ENCODE measurements around the gene GNPTG.

The GNPTG gene

DNA sequence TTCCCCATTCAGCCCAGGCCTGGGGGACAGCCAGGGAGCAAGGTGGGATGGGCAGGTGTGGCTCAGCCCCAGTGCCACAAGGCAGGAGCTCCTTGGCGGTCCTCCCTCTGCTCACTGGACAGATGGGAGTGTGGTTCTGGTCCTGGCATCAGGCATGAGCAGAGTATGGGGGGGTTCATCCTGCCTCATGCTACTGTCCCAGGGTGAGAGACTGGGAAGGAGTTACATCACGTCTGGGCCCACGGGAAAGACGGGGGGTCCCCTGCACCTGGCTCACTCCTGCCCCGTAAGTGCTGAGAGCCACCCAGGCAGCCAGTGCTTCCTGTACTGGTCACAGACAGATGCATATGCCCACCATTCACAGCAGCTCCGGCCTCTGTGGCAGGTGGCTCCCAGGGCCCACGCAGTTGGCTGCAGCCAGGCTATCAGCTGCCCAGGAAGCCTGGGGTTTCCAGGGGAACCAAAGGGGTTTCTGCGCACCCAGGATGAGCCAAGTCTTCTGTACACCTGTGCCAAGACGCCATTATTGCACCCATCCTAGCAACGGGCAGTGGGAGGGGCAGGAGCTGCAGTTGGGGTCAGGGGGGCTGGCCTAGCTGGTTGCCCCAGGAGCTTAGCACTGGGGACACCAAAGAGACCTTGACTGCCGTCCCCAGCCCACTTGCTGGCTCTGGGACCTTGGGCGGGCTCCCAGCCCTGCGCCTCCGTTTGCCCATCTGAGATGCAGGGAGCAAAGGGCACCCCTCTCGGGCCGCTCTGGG is 16.3 kb upstream of the GNPTG start:
- no peak for DNase-seq

DNA sequence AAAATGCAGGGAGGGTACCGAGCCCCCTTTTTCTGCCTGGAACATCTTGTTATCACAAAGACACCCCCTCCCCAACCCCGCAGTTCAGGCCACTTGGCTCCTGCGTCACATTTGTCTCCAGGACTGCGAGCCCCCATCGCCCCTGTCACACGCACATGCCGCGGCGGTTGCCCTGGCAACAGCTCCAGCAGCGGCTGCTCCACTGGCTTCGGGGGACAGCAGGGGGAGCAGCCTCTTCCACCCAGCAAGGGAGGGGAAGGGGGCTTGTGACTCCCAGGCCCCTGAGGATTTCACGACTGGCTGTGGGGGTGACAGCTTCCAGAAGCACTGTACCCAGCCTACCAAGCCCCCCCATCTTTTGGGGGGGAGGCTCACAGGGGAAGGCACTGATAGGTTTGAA is 15.7 kb upstream of the GNPTG start:
- no peak for DNase-seq

DNA sequence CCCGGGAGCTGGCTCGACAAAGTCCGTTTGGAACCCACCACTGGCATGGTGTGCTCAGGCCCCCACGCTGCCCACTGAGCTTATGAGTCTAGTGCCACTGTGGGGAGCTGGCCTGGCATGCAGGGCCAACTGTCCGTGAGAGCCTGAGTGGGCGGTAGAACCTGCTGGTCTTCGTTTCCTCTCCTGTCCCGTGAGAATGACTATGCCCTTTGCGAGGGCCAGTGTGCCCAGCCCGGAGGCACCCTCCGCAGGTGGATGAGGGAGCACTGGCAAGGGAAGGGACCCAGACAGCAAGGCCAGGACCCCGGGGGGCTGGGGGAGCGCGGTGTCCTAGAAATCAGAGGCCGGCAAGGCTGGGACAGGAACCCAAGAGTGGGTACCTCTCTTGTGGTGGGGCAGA is 15.1 kb upstream of the GNPTG start:
- no peak for DNase-seq

DNA sequence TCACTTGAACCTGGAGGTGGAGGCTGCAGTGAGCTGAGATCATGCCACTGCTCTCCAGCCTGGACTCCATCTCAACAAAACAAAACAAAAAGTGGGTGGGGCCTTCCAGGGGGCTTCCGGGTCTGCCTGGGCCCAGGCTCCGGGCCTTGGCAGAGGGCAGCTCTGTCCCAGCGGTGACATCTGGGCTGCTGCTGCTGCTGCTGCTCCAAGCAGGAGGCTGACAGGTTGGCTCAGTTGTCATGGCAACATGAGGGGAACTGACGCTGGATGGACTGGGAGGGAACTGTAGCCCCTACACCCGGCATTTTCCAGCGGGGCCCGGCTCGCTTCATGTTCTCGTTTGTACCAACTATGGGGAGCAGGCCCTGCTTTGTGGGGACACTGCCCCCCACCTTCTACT is 14.2 kb upstream of the GNPTG start:
- no peak for DNase-seq

DNA sequence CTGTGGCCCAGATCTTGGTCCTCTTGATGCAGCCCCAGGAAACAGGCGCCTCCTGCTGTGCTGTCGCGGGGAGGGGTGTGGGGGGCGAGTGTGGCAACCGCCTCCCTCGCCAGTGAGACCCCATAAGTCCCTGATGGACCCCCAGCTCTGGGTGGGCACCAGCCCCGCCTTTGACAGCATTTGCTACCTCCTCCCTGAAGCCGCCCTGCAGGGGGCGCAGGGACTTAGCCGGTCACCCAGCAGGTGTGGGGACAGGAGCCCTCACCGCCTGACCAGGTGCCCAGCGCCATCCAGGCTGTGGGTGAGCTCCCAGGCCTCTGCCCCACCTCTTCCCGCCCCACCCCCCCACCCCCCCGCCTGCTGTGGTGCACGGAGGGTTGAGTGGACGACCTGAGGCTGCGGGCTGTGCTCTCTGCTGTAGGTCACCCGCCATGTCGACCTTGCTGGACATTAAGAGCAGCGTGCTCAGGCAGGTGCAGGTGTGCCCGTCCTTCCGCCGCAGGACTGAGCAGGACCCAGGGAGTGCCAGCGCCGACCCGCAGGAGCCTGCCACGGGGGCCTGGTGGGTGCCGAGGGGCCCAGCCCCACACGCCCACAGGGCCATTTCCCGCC is 13.5 kb upstream of the GNPTG start:
- DNase-seq = no peak

DNA sequence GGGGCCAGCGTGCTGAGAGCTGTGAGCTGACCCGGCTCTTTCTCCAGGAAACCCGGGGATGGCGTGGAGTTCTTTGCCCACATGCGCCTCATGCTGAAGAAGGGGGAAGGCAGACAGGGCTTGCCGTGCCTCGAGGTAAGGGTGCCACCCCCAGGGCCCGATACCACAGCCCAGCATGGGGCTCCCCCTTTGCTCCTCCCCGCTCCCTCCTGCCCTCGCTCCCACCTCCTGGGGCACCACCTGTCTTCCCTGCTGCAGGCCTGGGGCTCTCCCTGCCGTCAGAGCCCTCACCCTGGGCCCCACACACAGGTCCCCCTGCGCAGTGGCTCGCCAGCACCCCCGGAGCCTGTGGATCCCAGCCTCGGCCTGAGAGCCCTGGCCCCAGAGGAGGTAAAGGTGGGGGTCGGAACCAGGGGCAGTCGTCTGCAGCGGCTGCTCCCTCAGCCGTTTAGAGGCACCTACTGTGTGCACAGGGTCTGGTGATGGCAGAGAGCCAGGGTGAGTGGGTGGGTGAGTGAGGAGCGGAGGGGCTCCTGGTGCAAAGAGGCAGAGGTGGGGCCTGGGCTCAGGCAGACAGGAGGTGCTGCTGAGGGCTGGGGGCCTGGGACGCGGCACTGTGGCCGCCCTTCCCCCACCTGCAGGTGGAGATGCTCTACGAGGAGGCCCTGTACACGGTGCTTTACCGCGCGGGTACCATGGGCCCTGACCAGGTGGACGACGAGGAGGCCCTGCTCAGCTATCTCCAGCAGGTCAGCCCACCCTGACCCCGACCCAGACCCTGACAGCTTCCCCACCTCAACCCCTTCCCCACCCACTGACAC is 12.7 kb upstream of the GNPTG start:
- no peak for DNase-seq

DNA sequence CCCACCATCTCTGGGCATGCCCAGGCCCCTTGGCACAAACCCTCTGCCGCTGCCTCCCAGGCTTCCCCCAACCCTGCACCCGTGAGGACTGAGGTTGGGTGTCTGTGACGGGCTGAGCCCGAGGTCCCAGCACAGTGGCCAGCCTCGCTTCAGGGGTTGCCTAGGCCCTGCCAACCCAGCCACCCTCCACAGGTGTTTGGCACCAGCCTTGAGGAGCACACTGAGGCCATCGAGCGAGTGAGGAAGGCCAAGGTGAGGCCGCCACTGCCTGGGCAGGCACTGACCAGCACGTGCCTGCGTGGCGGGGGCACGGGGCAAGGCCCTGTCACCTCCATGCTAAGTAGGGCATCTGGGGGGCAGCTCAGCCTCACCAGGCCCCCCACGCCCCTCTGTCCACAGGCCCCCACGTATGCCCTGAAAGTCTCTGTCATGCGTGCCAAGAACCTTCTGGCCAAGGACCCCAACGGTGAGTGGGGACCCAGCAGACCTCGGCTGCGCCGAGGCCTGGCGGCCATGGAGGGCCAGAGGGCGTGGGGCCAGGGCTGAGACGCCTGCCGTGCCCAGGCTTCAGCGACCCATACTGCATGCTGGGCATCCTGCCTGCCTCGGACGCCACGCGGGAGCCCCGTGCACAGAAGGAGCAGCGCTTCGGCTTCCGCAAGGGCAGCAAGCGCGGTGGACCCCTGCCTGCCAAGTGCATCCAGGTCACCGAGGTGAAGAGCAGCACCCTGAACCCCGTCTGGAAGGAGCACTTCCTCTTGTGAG is 10.8 kb upstream of the GNPTG start:
- no peak for DNase-seq

DNA sequence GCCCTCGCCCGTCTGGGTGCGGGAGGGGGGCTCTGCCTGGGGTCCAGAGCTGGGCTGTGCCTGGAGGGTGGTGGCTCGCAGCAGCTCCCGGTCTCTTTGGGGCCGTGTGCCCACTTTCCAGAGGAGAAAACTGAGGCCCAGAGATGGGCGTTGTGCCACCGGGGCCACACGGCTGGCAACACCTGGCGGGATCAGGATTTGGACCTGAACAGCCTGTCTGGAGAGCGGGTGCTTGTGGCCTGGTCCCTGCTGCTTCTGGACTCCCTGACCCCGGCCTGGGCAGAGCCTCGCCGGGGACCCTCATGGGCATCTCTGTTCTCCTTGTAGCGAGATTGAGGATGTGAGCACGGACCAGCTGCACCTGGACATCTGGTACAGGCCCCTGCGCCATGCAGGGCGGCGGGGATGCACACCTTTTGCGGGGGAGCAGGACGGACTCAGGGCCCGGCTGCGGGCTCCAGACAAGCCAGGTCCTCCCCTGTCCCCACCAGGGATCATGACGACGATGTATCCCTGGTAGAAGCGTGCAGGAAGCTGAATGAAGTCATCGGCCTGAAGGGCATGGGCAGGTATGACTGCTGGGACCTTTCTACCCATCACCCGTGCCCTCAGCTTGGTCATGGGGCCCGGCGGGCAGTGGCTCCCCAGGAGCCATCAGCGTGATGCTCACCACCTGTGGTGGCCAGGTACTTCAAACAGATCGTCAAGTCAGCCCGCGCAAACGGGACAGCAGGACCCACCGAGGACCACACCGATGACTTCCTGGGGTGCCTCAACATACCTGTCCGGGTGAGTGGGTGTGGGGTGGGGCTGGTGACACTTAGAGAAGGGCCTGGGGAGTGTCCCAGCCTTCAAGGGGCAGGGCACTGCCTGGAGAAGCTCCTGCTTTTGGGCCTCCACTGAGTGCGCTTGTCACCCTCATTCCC is 10.0 kb upstream of the GNPTG start:
- no peak for DNase-seq

DNA sequence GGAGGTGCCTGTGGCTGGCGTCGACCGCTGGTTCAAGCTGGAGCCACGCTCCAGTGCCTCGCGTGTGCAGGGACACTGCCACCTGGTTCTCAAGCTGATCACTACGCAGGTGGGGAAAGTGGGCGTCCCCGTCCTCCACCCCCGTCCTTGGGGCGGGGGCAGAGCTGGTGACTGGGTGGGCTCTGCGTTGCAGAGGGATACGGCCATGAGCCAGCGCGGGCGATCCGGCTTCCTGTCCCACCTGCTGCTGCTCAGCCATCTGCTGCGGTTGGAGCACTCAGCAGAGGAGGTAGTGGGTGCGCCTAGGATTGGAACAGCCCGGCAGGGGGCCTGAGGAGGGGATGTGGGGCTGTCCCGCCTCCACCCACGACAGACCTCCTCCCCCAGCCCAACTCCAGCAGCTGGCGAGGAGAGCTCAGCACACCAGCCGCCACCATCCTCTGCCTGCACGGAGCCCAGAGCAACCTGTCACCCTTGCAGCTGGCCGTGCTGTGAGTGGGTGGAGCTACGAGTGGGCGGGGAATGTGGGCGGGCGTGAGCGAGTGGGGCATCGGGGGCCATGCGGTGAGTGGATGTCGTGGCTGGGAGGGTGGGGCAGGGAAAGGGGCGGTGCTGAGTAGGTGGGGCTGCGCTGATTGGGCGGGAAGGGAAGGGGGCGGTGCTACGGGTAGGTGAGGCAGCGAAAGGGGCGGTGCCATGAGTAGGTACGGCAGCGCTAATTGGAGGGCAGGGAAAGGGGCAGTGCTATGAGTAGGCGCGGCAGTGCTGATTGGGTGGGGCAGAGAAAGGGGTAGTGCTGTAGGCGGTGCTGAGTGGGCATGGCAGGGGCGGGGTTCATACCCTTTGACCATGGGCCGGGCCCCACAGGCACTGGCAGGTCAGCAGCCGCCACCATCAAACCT is 9.0 kb upstream of the GNPTG start:
- peak; percentile 99 for DNase-seq

DNA sequence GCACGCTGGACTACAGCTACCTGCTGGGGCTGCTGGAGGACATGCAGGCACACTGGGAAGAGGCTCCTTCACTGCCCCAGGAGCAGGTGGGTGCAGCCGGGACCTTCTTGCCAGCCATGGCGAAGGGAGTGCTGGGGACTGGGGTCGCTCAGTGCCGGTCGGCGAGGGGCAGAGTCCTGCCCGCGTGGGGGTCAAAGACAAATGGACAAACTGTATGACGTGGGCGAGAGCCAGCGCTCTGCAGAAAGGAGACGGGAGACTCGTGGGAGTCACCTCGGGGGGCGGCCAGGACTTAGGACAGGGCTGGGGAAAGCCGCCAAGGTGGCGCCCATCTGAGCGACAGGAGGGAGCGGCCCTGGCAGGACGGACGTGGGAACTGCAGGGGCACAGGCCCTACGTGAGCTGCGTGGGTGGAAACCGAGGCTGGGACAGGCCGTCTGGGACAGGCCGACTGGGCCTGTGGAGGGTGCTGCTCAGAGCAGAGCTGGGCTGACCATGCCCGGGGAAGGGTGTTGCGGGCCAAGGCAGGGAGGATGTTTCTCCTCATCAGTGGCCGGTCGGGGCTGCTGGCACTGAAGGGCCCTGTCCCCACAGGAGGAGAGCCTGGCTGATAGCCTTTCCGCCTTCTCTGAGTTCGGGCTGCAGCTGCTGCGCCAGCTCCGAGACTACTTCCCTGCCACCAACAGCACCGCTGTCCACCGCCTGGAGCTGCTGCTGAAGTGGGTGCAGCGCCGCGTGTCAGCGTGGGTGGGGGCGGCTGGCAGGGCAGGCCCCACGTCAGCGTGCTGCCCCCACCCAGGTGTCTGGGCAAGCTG is 8.1 kb upstream of the GNPTG start:
- DNase-seq = no peak

DNA sequence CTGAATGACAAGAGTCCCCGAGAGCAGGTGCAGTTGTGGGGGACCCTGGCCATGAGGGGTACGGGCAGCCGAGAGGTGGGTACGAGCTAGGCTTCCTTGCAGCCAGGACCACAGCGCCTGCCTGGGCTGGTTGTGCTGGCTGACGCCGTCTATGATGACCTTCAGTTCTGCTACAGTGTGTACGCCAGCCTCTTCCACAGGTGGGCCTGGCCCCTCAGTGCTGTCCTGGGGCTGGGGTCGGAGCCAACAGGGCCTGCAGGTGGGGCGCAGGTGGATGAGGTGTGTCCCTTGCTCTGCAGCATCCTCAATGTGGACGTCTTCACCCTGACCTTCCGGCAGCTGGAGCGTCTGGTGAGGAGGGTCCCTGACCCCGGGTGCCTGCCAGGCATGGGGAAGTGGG is 7.2 kb upstream of the GNPTG start:
- DNase-seq = no peak

DNA sequence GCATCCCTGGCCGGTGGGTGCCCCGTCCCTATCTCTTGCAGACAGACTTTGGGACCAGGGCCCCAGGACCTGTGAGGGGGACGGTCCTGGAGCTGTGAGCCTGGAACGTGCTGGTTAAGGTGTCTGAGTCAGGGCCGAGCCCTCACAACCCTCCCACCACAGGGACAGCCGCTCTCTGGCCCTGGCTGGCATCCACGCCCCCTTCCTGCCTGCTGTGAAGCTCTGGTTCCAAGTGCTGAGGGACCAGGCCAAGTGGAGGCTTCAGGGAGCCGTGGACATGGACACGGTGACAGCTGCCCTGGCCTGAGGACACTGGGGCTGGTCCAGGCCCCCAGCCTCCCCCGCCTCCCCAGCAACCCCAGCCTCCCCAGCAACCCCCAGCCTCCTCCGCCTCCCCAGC is 6.6 kb upstream of the GNPTG start:
- no peak for DNase-seq

DNA sequence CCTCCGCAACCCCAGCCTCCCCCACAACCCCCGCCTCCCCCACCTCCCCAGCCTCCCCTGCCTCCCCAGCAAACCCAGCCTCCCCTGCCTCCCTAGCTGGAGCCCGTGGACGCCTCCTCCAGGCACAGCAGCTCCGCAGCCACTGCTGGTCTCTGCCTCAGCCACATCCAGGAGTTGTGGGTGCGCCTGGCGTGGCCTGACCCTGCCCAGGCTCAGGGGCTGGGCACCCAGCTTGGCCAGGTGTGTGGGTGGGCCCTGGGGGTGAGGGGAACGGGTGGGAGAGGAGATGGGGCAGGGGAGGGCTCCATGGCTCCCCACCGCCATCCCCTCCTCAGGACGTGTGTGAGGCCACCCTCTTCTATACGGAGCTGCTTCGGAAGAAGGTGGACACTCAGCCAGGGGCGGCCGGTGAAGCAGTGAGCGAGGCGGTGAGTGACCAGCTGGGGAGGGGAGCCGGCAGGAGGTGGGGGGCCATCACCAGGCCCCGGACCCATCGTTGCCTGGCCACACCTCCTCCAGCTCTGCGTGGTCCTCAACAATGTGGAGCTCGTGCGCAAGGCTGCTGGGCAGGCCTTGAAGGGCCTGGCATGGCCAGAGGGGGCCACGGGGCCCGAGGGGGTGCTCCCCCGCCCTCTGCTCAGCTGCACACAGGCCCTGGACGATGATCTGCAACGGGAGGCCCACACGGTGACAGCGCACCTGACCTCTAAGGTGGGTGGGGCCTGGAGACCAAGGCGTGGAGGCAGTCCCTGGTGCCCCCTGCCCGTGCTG is 5.9 kb upstream of the GNPTG start:
- no peak for DNase-seq

DNA sequence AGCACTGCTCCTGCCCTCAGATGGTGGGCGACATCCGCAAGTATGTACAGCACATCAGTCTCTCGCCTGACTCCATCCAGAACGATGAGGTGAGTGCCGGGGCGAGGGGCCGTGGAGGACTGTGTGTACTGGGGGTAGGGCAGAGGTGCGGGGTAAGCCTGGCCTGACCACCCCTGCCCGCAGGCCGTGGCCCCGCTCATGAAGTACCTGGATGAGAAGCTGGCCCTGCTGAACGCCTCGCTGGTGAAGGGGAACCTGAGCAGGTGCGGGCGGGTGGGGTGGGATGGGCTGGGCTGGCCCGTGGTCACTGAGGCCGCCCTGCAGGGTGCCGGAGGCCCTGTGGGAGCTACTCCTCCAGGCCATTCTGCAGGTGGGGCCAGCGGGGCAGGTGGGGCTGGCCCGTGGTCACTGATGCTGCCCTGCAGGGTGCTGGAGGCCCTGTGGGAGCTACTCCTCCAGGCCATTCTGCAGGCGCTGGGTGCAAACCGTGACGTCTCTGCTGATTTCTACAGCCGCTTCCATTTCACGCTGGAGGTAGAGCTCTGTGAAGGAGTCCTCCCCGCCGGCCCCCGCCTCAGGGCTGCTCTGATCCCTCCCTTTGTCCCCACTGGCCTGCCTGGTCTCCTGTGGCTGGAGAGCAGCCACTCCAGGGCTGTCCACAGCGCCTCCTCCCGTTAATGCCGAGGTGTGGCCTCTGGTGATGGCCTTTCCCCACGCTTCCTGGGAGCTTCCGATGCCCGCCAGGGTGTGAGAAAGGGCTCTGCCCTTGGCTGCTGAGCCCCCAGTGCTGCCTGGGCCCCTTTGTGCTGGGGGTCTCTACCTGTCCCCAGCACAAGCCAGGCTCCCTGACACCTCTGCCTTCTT is 5.1 kb upstream of the GNPTG start:
- DNase-seq = no peak

DNA sequence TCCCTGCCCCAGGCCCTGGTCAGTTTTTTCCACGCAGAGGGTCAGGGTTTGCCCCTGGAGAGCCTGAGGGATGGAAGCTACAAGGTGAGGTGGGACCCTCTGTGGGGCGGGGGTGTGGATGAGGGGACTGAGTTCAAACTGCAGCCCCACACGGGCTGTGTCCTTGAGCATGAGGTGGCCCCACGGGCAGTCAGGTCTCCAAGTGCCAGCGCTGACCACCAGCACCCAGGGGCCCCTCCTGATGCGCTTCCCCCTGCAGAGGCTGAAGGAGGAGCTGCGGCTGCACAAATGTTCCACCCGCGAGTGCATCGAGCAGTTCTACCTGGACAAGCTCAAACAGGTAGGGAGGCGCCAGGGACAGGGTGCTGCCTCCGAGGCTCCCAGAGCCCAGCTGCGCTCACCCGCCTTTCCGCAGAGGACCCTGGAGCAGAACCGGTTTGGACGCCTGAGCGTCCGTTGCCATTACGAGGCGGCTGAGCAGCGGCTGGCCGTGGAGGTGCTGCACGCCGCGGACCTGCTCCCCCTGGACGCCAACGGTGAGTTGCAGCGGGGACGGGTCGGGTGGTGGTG is 4.4 kb upstream of the GNPTG start:
- no peak for DNase-seq

DNA sequence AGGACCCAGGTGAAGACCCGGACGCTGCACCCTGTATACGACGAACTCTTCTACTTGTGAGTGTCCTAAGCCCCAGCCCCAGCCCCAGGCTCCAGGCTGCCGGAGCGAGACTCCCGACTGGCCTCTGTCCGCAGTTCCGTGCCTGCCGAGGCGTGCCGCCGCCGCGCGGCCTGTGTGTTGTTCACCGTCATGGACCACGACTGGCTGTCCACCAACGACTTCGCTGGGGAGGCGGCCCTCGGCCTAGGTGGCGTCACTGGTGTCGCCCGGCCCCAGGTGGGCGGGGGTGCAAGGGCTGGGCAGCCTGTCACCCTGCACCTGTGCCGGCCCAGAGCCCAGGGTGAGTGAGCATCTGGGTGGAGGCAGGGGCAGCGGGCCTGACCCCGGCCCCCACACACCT is 3.8 kb upstream of the GNPTG start:
- no peak for DNase-seq

DNA sequence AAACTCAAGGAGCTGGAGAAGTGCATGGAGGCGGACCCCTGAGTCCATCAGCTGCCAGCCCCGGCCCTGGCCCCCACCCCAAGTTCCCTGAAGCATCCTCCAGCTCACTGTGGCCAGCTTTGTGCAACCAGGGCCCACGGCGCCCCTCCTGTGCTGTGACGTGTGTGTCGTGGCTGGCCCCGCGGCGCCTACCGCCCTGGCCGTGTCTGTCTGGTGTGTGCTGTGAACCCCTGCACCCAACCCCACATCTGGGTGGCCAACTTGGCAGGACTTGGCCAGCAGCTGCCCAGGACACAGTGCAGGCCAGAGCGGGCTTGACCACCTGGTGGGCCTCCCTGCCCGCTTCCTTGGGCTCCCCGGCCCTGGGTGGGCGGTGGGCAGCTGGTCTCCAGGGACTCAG is 3.3 kb upstream of the GNPTG start:
- DNase-seq = no peak

DNA sequence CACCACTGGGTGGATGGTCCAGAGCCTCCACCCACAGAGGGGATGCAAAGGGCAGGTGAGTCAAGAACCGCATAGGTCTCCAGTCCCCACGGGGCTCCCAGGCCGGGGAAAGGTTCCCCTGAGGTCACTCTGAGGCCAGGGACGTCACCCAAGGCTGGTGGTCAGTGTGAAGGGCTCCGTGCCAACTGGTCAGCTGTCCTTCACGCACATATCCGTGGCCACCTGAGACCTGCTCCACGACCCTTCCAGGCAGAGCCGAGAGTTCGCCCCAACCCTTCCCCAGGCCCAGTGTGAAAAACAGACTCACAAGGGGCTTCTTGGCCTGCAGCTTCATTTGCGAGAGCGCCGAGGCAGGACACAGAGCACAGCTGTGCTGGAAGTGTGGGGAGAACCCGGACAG is 2.8 kb upstream of the GNPTG start:
- DNase-seq = no peak
